GM18498 (cell line): ENCODE measurements around the gene ABCB8.
A peak's percentile ranks its signal among the peaks of the same experiment; 100 is the strongest.

Experiments used
- ATAC-seq: cut with Tn5 transposase; IDR thresholded peaks from one replicate; pipeline ENCODE4 v1.9.1; 2021; ENCODE audit warnings: mild to moderate bottlenecking, moderate library complexity; ENCODE audit not compliant: unreplicated experiment

The ABCB8 gene

GRCh38 chr7:151028131-151028947 lies at the start of gene ABCB8:
TSS of gene ABCB8 (plus strand) at chr7:151028450. CDS start at chr7:151028516, 66 bp downstream.
- ATAC-seq: peak; percentile 94

- ATAC-seq: no peak
Measured at GRCh38 chr7:150979713-150980390, 48.4 kb upstream of the ABCB8 start.

- ATAC-seq: no peak
Measured at GRCh38 chr7:150980663-150981062, 47.6 kb upstream of the ABCB8 start.

- no peak for ATAC-seq
Measured at GRCh38 chr7:150981644-150982043, 46.6 kb upstream of the ABCB8 start.

GRCh38 chr7:150982351-150982750 lies 45.9 kb upstream of the ABCB8 start:
- no peak for ATAC-seq

- no peak for ATAC-seq
Measured at GRCh38 chr7:150983893-150984368, 44.3 kb upstream of the ABCB8 start.

- ATAC-seq: no peak
Measured at GRCh38 chr7:150986099-150986512, 42.1 kb upstream of the ABCB8 start.

- no peak for ATAC-seq
Measured at GRCh38 chr7:150986556-150986955, 41.7 kb upstream of the ABCB8 start.

GRCh38 chr7:150988230-150989226 lies 39.7 kb upstream of the ABCB8 start:
- no peak for ATAC-seq

GRCh38 chr7:150989456-150989855 lies 38.8 kb upstream of the ABCB8 start:
- ATAC-seq: no peak

- ATAC-seq: no peak
Measured at GRCh38 chr7:150990416-150991186, 37.6 kb upstream of the ABCB8 start, which contains the start of gene NOS3. TSS of gene NOS3 (plus strand) at chr7:150991017. CDS start at chr7:150993804, 2,787 bp downstream.

- no peak for ATAC-seq
Measured at GRCh38 chr7:150992051-150992640, 36.1 kb upstream of the ABCB8 start.

GRCh38 chr7:150992833-150993302 lies 35.4 kb upstream of the ABCB8 start:
- peak; percentile 76 for ATAC-seq

GRCh38 chr7:150993511-150993910 lies 34.7 kb upstream of the ABCB8 start:
- no peak for ATAC-seq

- ATAC-seq: no peak
Measured at GRCh38 chr7:150994141-150994837, 34.0 kb upstream of the ABCB8 start.

GRCh38 chr7:150994838-150995510 lies 33.3 kb upstream of the ABCB8 start:
- ATAC-seq: no peak

GRCh38 chr7:150996376-150997074 lies 31.7 kb upstream of the ABCB8 start:
- no peak for ATAC-seq

GRCh38 chr7:150997075-150997511 lies 31.2 kb upstream of the ABCB8 start:
- ATAC-seq: no peak
